Tibial artery (tissue), 4 donors: Measurements from ENCODE around the gene LETM1.

Source experiments
- DNase-seq, 2 donors: peaks; one replicate each; pipeline ENCODE4 v3.0.0-alpha.2; 2019
- H3K27ac ChIP-seq, 2 donors: fragments of 200-600 bp; sonication (generic) in 1 of 2; 1 replicate in 1 of 2; 2 replicates in 1 of 2; pipeline ENCODE4 v1.5.1; 2018 to 2019; ENCODE audit warnings: mild to moderate bottlenecking in 1 of 2
- H3K27me3 ChIP-seq, 2 donors: fragments of 200-600 bp; sonication (generic) in 1 of 2; one replicate each; pipeline versions ENCODE4 v1.5.1 to v1.6.0; 2016 to 2019
- H3K36me3 ChIP-seq, 3 donors: fragments of 200-600 bp; sonication (generic) in 2 of 3; one replicate each; pipeline ENCODE4 v1.5.1; 2016 to 2019; ENCODE audit warnings: mild to moderate bottlenecking in 2 of 3
- H3K4me1 ChIP-seq, 4 donors: fragments of 200-600 bp; sonication (generic) in 2 of 4; 1 replicate in 3 of 4; 2 replicates in 1 of 4; pipeline ENCODE4 v1.5.1; 2016 to 2019
- H3K4me3 ChIP-seq, 2 donors: fragments of 200-600 bp; sonication (generic) in 1 of 2; 1 replicate in 1 of 2; 2 replicates in 1 of 2; pipeline ENCODE4 v1.5.1; 2018 to 2019; ENCODE audit warnings: mild to moderate bottlenecking in 2 of 2
- H3K9me3 ChIP-seq, 3 donors: fragments of 200-600 bp; sonication (generic) in 1 of 3; one replicate each; pipeline ENCODE4 v1.5.1; 2016 to 2019
- intact Hi-C: fragments of 100-400 bp; cut with DNase I; formaldehyde crosslinking; loops from one replicate; pipeline ENCODE4 v1.15.0; 2023; ENCODE audit warnings: low total_unique reads
- TF ChIP-seq, protein P1 (sequence below), 2 experiments: fragments of 200-600 bp in 1 of 2; fragments of 450-650 bp in 1 of 2; IDR thresholded peaks; one replicate each; pipeline ENCODE4 v1.5.1; 2017 to 2019; ENCODE audit warnings: antibody characterized with exemption in 2 of 2, mild to moderate bottlenecking in 1 of 2, moderate library complexity in 1 of 2

The LETM1 gene

DNA sequence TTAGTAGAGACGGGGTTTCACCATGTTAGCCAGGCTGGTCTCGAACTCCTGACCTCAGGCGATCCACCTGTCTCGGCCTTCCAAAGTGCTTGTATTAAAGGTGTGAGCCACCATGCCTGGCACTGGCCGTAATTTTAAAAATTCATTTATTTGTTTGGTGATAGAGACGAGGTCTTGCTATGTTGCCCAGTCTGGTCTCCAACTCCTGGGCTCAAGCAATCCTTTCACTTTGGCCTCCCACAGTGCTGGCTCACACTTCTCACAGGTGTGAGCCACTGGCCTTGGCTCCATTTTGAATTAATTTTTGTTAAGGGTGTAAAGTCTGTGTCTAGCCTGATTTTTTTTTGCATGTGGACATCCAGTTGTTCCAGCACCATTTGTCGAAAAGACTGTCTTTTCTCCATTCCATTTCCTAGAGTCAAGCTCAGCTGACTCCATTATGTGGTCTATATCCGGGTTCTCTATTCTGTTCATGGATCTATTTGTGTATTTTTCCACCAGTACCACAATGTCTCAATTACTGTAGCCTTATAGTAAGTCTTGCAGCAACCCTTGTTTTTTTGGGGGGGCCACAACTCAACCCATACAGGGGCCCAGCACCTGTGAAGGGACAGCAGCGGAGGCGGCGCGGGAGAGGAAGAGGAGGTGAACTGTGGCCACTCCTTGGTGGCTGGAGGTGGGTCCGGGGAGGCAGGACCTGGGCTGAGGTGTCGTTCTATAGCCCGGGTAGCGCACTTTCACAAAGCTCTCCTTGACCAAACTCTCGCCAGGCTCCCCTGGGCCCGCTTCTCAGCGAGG is 13.8 kb upstream of the LETM1 start:
- intact Hi-C loops, result loop anchor here (10.0 kb wide), 1 partner anchor 135 kb away; the partner anchor contains the start of gene NELFA
- peaks cover 0 to 26% (median 15%) of the 10 kb centered on the region in 4 donors for H3K4me1 ChIP-seq
- no peaks in the 10 kb centered on the region for H3K9me3 ChIP-seq

DNA sequence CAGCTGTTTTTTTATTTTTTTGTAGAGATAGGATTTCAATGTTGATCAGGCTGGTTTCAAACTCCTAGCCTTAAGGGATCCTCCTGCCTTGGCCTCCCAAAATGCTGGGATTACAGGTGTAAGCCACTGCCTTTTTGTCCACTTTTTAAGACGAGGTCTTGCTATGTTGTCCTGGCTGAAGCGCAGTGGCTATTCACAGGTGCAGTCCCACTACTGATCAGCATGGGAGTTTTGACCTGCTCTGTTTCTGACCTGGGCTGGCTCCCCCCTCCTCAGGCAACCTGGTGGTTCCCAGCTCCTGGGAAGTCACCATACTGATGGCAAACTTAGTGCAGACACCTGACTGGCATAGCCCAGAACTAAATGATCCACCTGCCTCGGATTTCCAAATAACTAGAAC is 13.0 kb upstream of the LETM1 start:
- peaks cover 0 to 23% (median 14%) of the 10 kb centered on the region in 4 donors for H3K4me1 ChIP-seq
- H3K4me3 ChIP-seq, result no peak overlapping the region
- DNase-seq, result no peak
- H3K9me3 ChIP-seq, result no peaks in the 10 kb centered on the region
- TF ChIP-seq, protein P1, sequence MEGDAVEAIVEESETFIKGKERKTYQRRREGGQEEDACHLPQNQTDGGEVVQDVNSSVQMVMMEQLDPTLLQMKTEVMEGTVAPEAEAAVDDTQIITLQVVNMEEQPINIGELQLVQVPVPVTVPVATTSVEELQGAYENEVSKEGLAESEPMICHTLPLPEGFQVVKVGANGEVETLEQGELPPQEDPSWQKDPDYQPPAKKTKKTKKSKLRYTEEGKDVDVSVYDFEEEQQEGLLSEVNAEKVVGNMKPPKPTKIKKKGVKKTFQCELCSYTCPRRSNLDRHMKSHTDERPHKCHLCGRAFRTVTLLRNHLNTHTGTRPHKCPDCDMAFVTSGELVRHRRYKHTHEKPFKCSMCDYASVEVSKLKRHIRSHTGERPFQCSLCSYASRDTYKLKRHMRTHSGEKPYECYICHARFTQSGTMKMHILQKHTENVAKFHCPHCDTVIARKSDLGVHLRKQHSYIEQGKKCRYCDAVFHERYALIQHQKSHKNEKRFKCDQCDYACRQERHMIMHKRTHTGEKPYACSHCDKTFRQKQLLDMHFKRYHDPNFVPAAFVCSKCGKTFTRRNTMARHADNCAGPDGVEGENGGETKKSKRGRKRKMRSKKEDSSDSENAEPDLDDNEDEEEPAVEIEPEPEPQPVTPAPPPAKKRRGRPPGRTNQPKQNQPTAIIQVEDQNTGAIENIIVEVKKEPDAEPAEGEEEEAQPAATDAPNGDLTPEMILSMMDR (IDR thresholded peaks at IDR 0.05), result no peak
- no peak overlapping the region for H3K27ac ChIP-seq
- peaks cover 0 to 30% of the 10 kb centered on the region in 2 donors for H3K27me3 ChIP-seq
- H3K36me3 ChIP-seq, result no peaks in the 10 kb centered on the region
- intact Hi-C loops, result no loop called here

More for the DNA sequence above, 13.8 kb upstream of the LETM1 start:
- DNase-seq, result peak in 1 of 2 donors; percentile 69
- Histone ChIP-seq H3K27me3 (peaks cover 0 to 22% of the 10 kb centered on the region in 2 donors), H3K36me3 (no peaks in the 10 kb centered on the region), H3K27ac (peak overlapping the region; percentile 88 to 99), H3K4me3 (peak overlapping the region; percentile 65 to 92)
- TF ChIP-seq, protein P1 (IDR thresholded peaks at IDR 0.05), result no peak

DNA sequence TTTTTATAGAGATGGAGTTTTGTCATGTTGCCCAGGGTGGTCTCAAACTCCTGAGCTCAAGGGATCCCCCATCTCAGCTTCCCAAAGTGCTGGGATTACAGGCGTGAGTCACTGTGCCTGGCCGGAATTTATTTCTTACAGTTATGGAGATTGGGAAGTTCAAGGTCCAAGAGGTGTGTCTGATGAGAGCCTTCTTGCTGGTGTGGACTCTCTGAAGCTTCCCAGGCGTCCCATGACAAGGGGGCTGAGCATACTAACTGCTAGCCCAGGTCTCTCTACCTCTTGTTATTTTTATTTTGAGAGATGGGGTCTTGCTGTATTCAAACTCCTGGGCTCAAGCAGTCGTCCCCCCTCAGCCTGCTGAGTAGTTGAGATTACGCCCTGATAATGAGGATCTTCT is 12.3 kb upstream of the LETM1 start:
- no peak for DNase-seq
- no peaks in the 10 kb centered on the region for H3K36me3 ChIP-seq
- intact Hi-C loops, result no loop called here
- peaks cover 0 to 19% (median 12%) of the 10 kb centered on the region in 4 donors for H3K4me1 ChIP-seq
- peaks cover 0 to 36% of the 10 kb centered on the region in 2 donors for H3K27me3 ChIP-seq
- H3K4me3 ChIP-seq, result no peak overlapping the region
- H3K9me3 ChIP-seq, result no peaks in the 10 kb centered on the region
- no peak overlapping the region for H3K27ac ChIP-seq
- TF ChIP-seq, protein P1 (IDR thresholded peaks at IDR 0.05), result no peak

DNA sequence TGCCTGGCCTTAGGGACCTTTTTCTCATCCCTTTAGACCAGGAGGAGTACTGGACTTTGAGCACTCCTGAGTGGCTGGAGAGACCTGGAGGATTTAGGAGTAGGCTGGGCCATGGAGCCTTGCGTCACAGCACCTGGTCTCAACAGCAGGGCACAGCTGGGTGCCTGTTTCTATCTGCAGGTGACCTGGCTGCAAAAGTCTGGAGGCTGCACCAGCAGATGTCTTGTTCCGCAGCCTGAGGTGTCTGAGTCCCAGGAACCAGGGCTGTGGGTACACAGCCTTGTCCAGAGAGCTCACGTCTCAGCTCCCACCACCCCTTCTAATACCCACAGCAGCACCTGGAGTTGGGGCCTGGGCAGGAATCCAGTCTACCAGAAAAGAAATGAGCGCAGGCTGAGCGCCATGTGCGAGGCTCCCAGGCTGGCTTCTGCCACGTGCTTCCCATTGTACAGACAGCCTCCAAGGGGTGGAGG is 10.3 kb upstream of the LETM1 start:
- H3K4me3 ChIP-seq, result no peak overlapping the region
- peaks cover 0 to 14% (median 7%) of the 10 kb centered on the region in 4 donors for H3K4me1 ChIP-seq
- no peak overlapping the region for H3K27ac ChIP-seq
- H3K9me3 ChIP-seq, result no peaks in the 10 kb centered on the region
- intact Hi-C loops, result no loop called here
- DNase-seq, result no peak
- H3K36me3 ChIP-seq, result no peaks in the 10 kb centered on the region
- H3K27me3 ChIP-seq, result peaks cover 0 to 56% of the 10 kb centered on the region in 2 donors
- TF ChIP-seq, protein P1 (IDR thresholded peaks at IDR 0.05), result no peak

DNA sequence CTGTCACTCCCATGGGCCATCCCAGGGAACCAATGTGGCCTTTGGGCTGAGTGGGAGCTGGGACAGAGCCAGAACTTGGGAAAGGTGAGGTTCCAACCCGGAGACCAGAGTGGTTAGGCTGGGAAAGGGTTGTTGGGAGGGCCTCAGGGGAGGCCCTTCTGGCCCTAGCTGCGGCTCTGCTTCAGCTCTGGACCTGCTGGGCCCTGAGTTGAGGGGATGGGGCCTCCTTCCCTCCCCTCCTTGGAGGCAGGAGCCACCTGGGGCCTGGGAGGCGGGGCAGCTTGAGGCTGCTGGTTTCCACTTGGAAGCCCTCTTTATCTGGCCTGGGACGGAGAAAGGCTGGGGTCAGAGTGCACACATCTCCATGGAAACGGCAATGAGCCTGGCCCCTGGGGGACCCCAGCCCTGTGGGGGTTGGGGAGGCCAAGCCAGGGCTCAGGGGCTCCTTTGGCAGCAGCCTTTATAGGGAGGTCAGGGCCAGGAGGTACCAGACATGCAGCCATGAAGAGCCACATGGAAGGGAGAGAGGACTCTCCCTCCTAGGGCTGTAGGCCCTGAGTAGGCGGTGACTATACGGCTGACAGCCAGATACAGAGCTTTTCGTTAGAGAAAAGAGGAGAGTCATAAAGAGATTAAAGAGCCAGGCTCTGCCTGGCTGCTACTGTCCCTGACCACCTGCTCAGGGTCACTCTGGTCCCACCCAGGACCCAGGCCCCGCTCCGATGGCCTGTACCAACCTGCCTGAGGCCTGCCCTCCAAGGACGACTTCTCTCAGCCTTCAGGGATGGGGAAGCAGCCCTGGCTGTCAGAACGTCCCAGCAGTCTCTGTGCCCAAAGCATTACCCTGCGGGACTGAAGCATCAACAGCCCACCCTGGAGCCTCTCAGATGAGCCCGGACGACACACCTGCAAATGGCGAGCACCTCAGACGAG is 8.4 kb upstream of the LETM1 start:
- DNase-seq, result no peak
- Histone ChIP-seq H3K4me3 (no peak overlapping the region), H3K9me3 (no peaks in the 10 kb centered on the region), H3K36me3 (no peaks in the 10 kb centered on the region), H3K4me1 (peaks cover 0 to 7% (median 3%) of the 10 kb centered on the region in 4 donors), H3K27ac (no peak overlapping the region), H3K27me3 (peaks cover 0 to 58% of the 10 kb centered on the region in 2 donors)
- intact Hi-C loops, result no loop called here
- TF ChIP-seq, protein P1 (IDR thresholded peaks at IDR 0.05), result no peak
